ENCODE data around the gene PSME3.
A peak's percentile ranks its signal among the peaks of the same experiment; 100 is the strongest.

The PSME3 gene

GRCh38 chr17:42818379-42818778 lies 14.8 kb upstream of the PSME3 start:
- DNase-seq (ENCODE audit: low spot score): no peak

- DNase-seq (ENCODE audit: low spot score): no peak
Observed at GRCh38 chr17:42819939-42820535, 13.2 kb upstream of the PSME3 start.

- DNase-seq (ENCODE audit: low spot score): no peak
Observed at GRCh38 chr17:42821176-42821575, 12.0 kb upstream of the PSME3 start.

- no peak for DNase-seq (ENCODE audit: low spot score)
Observed at GRCh38 chr17:42827472-42827871, 5.7 kb upstream of the PSME3 start.

GRCh38 chr17:42830971-42831370 lies 2.2 kb upstream of the PSME3 start:
- DNase-seq (ENCODE audit: low spot score): no peak

- no peak for DNase-seq (ENCODE audit: low spot score)
Observed at GRCh38 chr17:42832213-42832933, 824 bp upstream of the PSME3 start.

- no peak for DNase-seq (ENCODE audit: low spot score)
Observed at GRCh38 chr17:42833767-42834422, 698 bp downstream of the PSME3 start.

- no peak for DNase-seq (ENCODE audit: low spot score)
Observed at GRCh38 chr17:42835732-42836131, 2.5 kb downstream of the PSME3 start.

- no peak for DNase-seq (ENCODE audit: low spot score)
Observed at GRCh38 chr17:42841975-42842685, 8.9 kb downstream of the PSME3 start.

GRCh38 chr17:42843358-42843934 lies 10.2 kb downstream of the PSME3 start:
- DNase-seq (ENCODE audit: low spot score): peak; percentile 33

GRCh38 chr17:42844271-42844670 lies 11.1 kb downstream of the PSME3 start, which contains the start of gene AOC2:
Gene AOC2, plus strand, starts transcription at chr17:42844580. Its CDS starts 47 bp downstream, at chr17:42844627.
- DNase-seq (ENCODE audit: low spot score): no peak

- no peak for DNase-seq (ENCODE audit: low spot score)
Observed at GRCh38 chr17:42844761-42845555, 11.8 kb downstream of the PSME3 start.

- DNase-seq (ENCODE audit: low spot score): no peak
Observed at GRCh38 chr17:42845556-42845917, 12.3 kb downstream of the PSME3 start.

GRCh38 chr17:42845918-42846593 lies 12.9 kb downstream of the PSME3 start:
- no peak for DNase-seq (ENCODE audit: low spot score)

- DNase-seq (ENCODE audit: low spot score): no peak
Observed at GRCh38 chr17:42846594-42847280, 13.5 kb downstream of the PSME3 start.

GRCh38 chr17:42848093-42848492 lies 14.9 kb downstream of the PSME3 start:
- no peak for DNase-seq (ENCODE audit: low spot score)

GRCh38 chr17:42849031-42849430 lies 15.8 kb downstream of the PSME3 start:
- no peak for DNase-seq (ENCODE audit: low spot score)

- no peak for DNase-seq (ENCODE audit: low spot score)
Observed at GRCh38 chr17:42849451-42850181, 16.4 kb downstream of the PSME3 start.

GRCh38 chr17:42850954-42851353 lies 17.8 kb downstream of the PSME3 start, which contains the start of gene AOC3:
Gene AOC3, plus strand, starts transcription at chr17:42851199. Its CDS starts 145 bp downstream, at chr17:42851344.
- DNase-seq (ENCODE audit: low spot score): no peak
